Naive thymus-derived CD8-positive, alpha-beta T cell (primary cell): ENCODE measurements around the gene ACAP2. TPM values are rescaled to one million over a fixed set of nuclear protein-coding genes. Genes with fewer than 3 reads are reported as not detected.

ENCODE experiments used
- ATAC-seq, 2 donors: fragments of 150-1000 bp; cut with Tn5 transposase in 1 of 2; sonication (Bioruptor Pico), chemical (Tn5 transposase) in 1 of 2; 1 replicate in 1 of 2; 2 replicates in 1 of 2; pipeline ENCODE4 v1.10.0; 2021; ENCODE audit warnings: mild to moderate bottlenecking in 2 of 2, moderate library complexity in 2 of 2
- POLR2A ChIA-PET: fragments of 350-600 bp; sonication (Branson Sonifier 250); formaldehyde crosslinking; loops from one replicate; lab custom pipeline; 2021; ENCODE audit warnings: antibody characterized with exemption; lab: Charles Lee
- DNase-seq, 10 donors: peaks; one replicate each; pipeline versions ENCODE4 v3.0.0 to v3.0.0-alpha.2; 2020 to 2022
- H3K27ac Mint-ChIP-seq, 10 donors: one replicate each; pipeline ENCODE4 v1.8.0; 2020 to 2022; ENCODE audit warnings: mild to moderate bottlenecking in 10 of 10, mixed read lengths in 10 of 10, moderate library complexity in 4 of 10, inconsistent platforms in 1 of 10
- H3K27me3 Mint-ChIP-seq, 5 donors: one replicate each; pipeline ENCODE4 v1.8.0; 2021 to 2022; ENCODE audit warnings: mixed read lengths in 5 of 5
- H3K36me3 Mint-ChIP-seq, 3 donors: one replicate each; pipeline ENCODE4 v1.8.0; 2020 to 2022; ENCODE audit warnings: mixed read lengths in 3 of 3, mild to moderate bottlenecking in 2 of 3, inconsistent platforms in 1 of 3
- H3K4me1 Mint-ChIP-seq, 4 donors: one replicate each; pipeline ENCODE4 v1.8.0; 2021 to 2022; ENCODE audit warnings: mixed read lengths in 4 of 4
- H3K4me3 Mint-ChIP-seq, 10 donors: one replicate each; pipeline ENCODE4 v1.8.0; 2020 to 2022; ENCODE audit warnings: mild to moderate bottlenecking in 10 of 10, mixed read lengths in 10 of 10, moderate library complexity in 6 of 10, inconsistent platforms in 1 of 10
- H3K9me3 Mint-ChIP-seq, 9 donors: one replicate each; pipeline ENCODE4 v1.8.0; 2020 to 2022; ENCODE audit warnings: mixed read lengths in 9 of 9, mild to moderate bottlenecking in 3 of 9, inconsistent platforms in 1 of 9, moderate library complexity in 1 of 9
- polyA plus RNA-seq, 3 donors: library from polyadenylated mRNA; unstranded; fragments of 300-500 nt; fragmentation: Illumina TruSeq; gene quantifications; one replicate each; pipeline ENCODE4 v1.2.3, GENCODE V29; 2021
- total RNA-seq, 8 experiments: library from RNA in 2 of 8; stranded (reverse) in 2 of 8; gene quantifications; one replicate each; pipeline ENCODE4 v1.2.3 and lab custom pipeline; 2021 to 2026

Gene ACAP2
- total and polyA plus RNA-seq, 5 experiments from 2014 or later = 36.7 to 81.0 (median 49.6) TPM

DNA sequence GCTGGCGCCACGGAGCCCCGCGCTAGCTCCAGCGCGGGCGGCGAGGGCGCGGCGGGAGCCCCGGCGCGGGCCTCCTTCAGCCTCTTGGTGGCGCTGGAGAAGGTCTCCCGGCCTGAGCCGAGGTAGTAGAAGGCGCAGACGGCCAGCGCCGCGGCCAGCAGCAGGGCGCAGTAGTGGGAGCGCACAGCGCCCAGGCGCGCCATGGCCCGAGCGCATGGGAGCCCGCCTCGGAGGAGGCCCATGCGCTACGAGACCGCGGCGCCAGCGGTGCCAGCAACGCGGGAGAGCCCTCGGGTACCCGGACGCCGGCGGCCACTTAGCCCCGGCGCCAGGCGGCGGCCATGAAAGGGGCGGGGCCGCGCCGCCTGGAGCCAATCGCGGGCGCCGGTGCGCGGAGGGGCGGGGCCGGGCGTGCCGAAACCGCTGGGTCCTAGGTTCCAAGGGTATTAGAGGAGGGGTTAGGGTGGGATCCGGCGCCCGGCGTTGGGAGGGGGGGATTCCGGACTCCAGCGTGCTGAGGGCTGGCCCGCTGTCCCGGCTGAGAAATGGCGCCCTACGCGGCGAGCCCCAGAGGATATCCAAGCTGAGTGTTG is 171.9 kb downstream of the ACAP2 start, which contains the start of gene XXYLT1:
TSS of gene XXYLT1 (minus strand) at position 343 of the 593 bp plus-strand sequence. CDS start at position 242, 101 bp downstream.
- POLR2A ChIA-PET = interaction anchor here (0.5 to 3.6 kb wide), 16 partner anchors 10 to 784 kb away, joined by 3 to 30 read pairs (median 8); partner anchors contain the start of genes ACAP2, FAM43A, LSG1 and PPP1R2
- H3K4me1 Mint-ChIP-seq = peaks cover 16 to 34% (median 26%) of the 10 kb centered on the region in 4 donors
- peaks cover 0 to 7% (median 0%) of the 10 kb centered on the region in 3 donors for H3K36me3 Mint-ChIP-seq
- H3K27me3 Mint-ChIP-seq = no peaks in the 10 kb centered on the region
- peak; percentile 84 to 88 for ATAC-seq
- H3K9me3 Mint-ChIP-seq = no peaks in the 10 kb centered on the region
- peak; percentile 78 to 92 (median 89) for DNase-seq
- H3K4me3 Mint-ChIP-seq = peak within 1 kb of the TSS; percentile 79 to 92 (median 90)
- peak within 1 kb of the TSS; percentile 66 to 91 (median 82) for H3K27ac Mint-ChIP-seq

DNA sequence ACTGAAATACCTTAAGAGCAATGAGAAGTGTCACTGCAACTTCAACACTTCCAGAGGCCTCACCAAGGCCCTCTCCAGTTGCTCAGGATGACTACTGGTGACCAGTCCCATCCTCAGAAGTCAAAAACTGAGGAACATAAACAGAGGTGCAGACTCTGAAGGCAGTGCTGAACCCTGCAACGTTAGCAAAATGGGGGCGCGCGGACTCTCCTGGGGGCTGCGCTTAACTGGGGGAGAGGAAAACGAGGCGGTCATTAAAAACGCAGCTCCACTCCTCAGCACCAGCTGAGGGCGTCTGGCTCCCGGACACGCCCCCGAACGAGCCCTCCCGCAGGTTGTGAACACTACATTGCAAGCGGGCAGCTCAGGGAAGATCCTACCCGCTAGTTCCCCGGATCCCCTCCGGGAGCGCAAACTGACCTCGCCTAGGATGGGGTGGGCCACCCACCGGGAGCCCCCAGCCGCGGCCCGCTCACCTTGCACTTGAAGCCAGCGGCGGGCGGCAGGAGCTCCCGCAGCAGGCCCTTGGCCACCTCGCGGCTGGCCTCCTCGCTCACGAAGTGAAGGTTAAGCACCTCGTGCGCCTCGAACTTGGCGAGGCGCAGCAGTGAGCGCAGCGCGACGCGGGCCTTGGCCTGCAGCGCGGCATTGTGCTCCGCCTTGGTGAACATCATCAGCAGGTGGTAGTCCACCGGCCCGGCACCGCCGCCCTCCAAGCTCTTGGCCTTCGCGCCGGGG is 172.6 kb downstream of the ACAP2 start:
- H3K4me3 Mint-ChIP-seq = peak overlapping the region; percentile 77 to 88 (median 84)

DNA sequence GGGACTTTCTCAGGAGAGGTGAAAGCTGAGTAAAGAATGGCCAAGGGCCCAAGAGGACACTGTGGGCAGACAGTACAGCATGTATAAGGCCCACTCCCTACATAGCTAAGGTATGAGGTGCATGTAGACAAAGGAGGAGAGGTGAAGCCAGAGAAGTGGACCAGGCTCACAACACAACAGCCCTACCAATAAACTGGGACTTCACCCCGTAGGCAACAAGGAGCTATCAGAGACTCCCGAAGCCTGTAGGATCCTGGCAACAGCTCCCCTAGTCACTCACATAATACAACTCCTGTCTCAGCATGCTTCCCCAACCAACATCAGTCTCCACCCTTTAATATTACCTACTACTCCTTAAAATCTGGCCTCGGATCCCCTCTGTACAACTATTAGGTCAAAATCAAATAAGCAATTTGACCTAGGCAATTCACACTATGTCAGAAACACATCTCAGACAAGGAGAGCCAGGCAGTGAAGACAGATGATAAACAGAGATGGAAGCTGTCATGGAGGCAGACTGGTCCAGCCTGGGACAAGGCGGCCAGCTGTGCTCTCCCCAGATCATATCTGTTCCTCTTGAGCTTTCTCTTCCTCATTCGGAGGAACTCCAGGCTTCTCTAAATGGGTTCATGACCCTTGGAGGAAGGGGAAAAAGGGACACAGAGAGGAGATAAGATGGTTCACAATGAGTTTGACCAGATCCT is 173.3 kb downstream of the ACAP2 start:
- no peaks in the 10 kb centered on the region for H3K9me3 Mint-ChIP-seq
- peaks cover 16 to 34% (median 30%) of the 10 kb centered on the region in 4 donors for H3K4me1 Mint-ChIP-seq
- ATAC-seq = no peak
- H3K27me3 Mint-ChIP-seq = no peaks in the 10 kb centered on the region
- peak overlapping the region in 8 of 10 donors; percentile 13 to 83 (median 64) for H3K27ac Mint-ChIP-seq
- peak overlapping the region; percentile 77 to 88 (median 84) for H3K4me3 Mint-ChIP-seq
- H3K36me3 Mint-ChIP-seq = peaks cover 0 to 20% (median 5%) of the 10 kb centered on the region in 3 donors
- no peak for DNase-seq
- POLR2A ChIA-PET = interaction anchor here (0.6 to 3.6 kb wide), 10 partner anchors 8 to 598 kb away, joined by 3 to 30 read pairs (median 13); partner anchors contain the start of genes ACAP2, FAM43A, LSG1 and PPP1R2

More for the DNA sequence above, 172.6 kb downstream of the ACAP2 start:
- Mint-ChIP-seq H3K36me3 (peaks cover 0 to 14% (median 4%) of the 10 kb centered on the region in 3 donors), H3K27me3 (no peaks in the 10 kb centered on the region), H3K27ac (peak overlapping the region in 9 of 10 donors; percentile 31 to 85 (median 77)), H3K4me1 (peaks cover 16 to 34% (median 29%) of the 10 kb centered on the region in 4 donors), H3K9me3 (no peaks in the 10 kb centered on the region)
- peak in 1 of 2 donors; percentile 12 for ATAC-seq
- DNase-seq = peak in 3 of 10 donors; percentile 28 to 36 (median 29)
- POLR2A ChIA-PET = interaction anchor here (0.5 to 3.6 kb wide), 16 partner anchors 9 to 598 kb away, joined by 3 to 30 read pairs (median 8); partner anchors contain the start of genes ACAP2, FAM43A, LSG1 and PPP1R2

DNA sequence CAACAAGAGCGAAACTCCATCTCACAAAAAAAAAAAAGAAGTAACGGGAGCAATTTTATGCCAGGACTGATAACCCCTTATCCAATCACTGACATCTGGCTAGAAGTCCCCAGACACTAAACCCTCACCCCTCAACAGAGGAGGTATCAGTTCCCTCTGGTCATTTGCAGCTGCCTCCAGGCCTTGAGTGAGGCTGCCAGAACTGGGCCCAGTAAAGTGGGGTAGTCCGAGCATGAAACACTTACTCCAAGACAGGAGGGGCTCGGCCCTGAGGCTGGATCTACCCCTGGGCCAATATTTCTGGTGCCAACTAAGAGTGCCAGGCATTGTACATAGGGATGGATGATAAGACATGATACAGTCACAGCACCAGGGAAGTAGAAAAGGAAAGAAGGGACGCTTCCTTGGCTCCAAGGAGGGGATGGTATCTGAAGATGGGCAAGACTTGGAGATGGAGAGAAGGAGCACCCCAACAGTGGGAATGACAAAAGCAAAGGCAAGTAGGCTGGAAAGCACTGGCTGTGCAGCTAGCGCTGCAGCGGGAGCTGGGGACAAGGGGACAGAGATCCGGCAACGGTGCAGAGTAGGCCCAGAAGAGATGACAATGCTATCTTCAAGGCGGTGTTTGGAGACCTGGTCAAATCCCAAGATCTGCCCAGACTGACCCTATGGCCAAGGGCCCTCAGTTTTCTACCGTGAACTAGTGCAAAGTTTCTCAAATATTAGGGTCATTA is 174.1 kb downstream of the ACAP2 start:
- POLR2A ChIA-PET = interaction anchor here (3.0 to 3.6 kb wide), 4 partner anchors 8 to 597 kb away, joined by 21 to 30 read pairs (median 24); partner anchors contain the start of genes FAM43A, LSG1 and PPP1R2
- Mint-ChIP-seq H3K9me3 (no peaks in the 10 kb centered on the region), H3K27me3 (no peaks in the 10 kb centered on the region), H3K4me1 (peaks cover 16 to 34% (median 33%) of the 10 kb centered on the region in 4 donors), H3K36me3 (peaks cover 0 to 20% (median 5%) of the 10 kb centered on the region in 3 donors), H3K4me3 (peak overlapping the region in 9 of 10 donors; percentile 3 to 87 (median 56)), H3K27ac (peak overlapping the region in 3 of 10 donors; percentile 37 to 63 (median 49))
- ATAC-seq (no peak), DNase-seq (no peak)

DNA sequence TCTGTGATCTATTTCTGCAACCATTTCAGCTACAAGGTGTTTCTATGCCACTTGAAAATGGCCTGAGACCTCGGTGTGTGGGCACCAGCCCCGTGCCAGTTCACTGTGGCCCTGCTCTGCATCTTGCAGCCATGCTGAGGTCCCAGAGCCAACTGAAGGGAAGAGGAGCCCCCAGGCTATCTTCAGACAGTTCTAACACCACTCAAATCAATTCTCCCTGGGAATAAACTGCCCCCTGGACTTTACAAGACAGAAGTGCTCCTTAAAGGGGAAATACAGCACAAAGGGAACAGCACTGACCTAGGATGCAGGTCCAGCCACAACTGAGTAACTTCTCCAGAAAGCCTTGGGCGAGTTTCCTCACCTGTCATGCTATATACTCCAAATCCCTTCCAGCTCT is 175.7 kb downstream of the ACAP2 start:
- Mint-ChIP-seq H3K27ac (no peak overlapping the region), H3K27me3 (no peaks in the 10 kb centered on the region), H3K9me3 (no peaks in the 10 kb centered on the region), H3K36me3 (peaks cover 0 to 20% (median 5%) of the 10 kb centered on the region in 3 donors), H3K4me3 (no peak overlapping the region), H3K4me1 (peaks cover 15 to 34% (median 33%) of the 10 kb centered on the region in 4 donors)
- no peak for DNase-seq
- ATAC-seq = no peak
- POLR2A ChIA-PET = no interaction called here

DNA sequence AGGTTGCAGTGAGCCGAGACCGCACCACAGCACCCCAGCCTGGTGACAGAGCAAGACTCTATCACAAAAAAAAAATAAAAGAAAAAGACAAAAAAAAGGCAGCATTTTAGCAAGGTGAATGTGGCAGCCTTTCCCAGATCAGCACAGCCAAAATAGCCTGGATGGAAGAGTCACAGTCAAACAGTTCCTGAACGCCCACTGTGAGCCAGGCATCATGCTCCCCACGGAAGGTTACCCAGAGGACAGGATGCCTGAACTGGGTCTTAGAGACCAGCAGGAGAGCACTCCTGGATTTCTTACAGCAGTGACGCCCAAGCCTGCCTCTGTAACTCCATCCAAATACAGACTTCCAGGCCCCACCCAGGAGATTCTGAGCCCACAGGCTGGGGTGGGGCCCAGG is 176.4 kb downstream of the ACAP2 start:
- Mint-ChIP-seq H3K36me3 (peaks cover 0 to 20% (median 5%) of the 10 kb centered on the region in 3 donors), H3K27me3 (no peaks in the 10 kb centered on the region), H3K4me3 (no peak overlapping the region), H3K27ac (no peak overlapping the region), H3K9me3 (no peaks in the 10 kb centered on the region), H3K4me1 (peaks cover 13 to 31% (median 28%) of the 10 kb centered on the region in 4 donors)
- ATAC-seq (no peak), DNase-seq (no peak)
- POLR2A ChIA-PET = no interaction called here

DNA sequence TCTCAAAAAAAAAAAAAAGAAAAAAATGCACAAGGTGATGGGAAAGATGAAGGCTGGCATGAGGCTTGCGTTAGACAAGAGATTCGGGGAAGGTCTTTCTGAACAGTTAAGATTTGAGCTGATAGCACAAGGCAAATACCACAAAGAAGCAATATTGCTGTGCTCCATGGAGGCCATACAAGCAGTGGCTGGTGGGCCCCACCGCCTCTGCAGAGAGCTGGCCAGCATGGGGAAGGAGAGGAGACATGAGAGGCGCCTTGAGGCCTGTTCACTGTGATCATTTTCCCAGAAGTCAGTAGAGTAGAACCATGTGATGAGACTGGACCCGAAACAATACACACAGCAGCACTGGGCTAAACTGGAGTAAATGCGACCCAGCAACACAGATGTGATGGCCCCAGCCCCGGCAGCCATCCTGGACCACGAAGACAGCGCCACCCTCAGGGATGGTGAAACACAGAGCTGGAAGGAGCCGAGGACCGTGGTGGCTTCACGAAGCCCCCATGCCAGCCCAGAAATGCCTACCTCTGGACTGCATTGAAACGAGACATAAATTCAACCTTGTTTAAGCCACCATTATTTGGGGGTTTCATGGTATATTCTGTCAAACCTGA is 177.3 kb downstream of the ACAP2 start:
- ATAC-seq (no peak), DNase-seq (no peak)
- Mint-ChIP-seq H3K4me3 (no peak overlapping the region), H3K4me1 (peaks cover 13 to 40% (median 37%) of the 10 kb centered on the region in 4 donors), H3K27ac (peak overlapping the region in 1 of 10 donors; percentile 5), H3K36me3 (peaks cover 0 to 20% (median 5%) of the 10 kb centered on the region in 3 donors), H3K9me3 (no peaks in the 10 kb centered on the region), H3K27me3 (no peaks in the 10 kb centered on the region)
- POLR2A ChIA-PET = interaction anchor here (0.7 to 1.0 kb wide), 2 partner anchors 582 to 593 kb away, joined by 3 read pairs; no protein-coding TSS in a partner anchor

DNA sequence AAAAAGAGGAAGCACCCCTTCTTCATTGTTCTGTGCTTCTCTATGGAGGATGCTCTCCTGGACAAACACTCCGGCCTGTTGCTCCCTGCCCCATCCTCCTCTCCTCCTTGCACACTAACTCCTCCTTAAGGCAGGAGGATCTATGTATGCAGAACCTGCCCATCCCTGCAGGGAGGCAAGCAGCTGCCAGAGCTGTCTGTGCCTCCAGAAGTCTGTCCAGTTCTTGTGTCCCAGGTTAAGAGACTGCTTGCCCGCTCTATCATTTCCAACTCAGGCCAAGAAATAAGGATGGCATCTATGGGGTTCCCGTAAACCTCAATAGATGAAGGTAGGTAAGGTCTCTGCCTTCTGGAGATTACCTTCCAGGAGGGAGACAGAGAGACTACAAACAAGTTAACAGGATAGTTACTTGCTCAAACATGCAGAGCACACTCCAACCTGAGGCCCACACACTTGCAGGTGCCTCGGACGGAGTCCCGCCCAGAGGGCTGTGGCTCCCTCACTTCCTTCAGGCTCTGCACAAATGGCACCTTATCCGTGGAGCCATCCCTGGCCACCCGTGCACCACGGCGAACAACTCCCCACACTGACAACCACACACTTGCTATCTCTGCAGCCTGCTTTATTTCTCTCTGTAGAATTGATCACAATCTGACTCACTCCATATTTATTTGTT is 178.8 kb downstream of the ACAP2 start:
- H3K4me1 Mint-ChIP-seq = peaks cover 8 to 30% (median 28%) of the 10 kb centered on the region in 4 donors
- H3K27me3 Mint-ChIP-seq = no peaks in the 10 kb centered on the region
- no peaks in the 10 kb centered on the region for H3K9me3 Mint-ChIP-seq
- ATAC-seq (no peak), DNase-seq (no peak)
- peak overlapping the region in 1 of 10 donors; percentile 24 for H3K27ac Mint-ChIP-seq
- POLR2A ChIA-PET = interaction anchor here (0.7 to 1.0 kb wide), 2 partner anchors 333 to 581 kb away, joined by 3 read pairs; no protein-coding TSS in a partner anchor
- H3K4me3 Mint-ChIP-seq = peak overlapping the region in 1 of 10 donors; percentile 2
- H3K36me3 Mint-ChIP-seq = peaks cover 0 to 20% (median 5%) of the 10 kb centered on the region in 3 donors

DNA sequence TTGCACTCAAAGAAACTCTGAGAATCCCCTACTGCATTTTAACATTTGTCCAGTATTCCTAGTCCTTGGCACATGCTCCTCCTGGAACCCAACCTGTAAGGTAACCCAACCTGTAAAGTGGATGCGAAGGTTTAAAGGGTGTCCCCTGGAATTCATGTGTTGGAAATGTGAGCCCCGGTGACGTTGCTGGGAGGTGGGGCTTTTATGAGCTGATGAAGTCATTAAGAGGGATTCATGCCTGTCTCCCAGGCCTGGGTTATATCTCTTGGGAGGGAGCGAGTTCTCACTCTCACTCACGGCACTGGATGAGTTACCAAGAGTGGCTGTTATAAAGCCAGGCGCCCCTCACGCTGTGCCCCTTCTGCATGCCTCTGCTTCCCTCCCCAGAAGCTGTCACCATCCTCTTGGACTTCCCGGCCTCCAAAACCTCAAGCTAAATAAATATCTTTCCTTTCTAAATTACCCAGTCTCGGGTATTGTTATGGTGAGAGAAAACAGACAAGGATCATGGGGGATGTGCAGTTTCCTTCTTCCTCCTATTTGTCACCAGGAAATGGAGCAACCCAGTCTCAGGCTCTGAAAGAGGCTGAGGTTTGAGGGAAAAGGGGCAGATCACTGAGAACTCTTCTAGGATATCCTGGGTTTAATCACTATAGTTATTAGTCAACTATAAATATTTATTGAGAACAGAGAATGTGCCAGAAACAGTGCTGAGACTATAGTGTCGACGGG is 179.5 kb downstream of the ACAP2 start:
- Mint-ChIP-seq H3K9me3 (no peaks in the 10 kb centered on the region), H3K36me3 (peaks cover 0 to 20% (median 5%) of the 10 kb centered on the region in 3 donors), H3K4me3 (peak overlapping the region in 1 of 10 donors; percentile 6), H3K27ac (no peak overlapping the region), H3K4me1 (peaks cover 7 to 33% (median 29%) of the 10 kb centered on the region in 4 donors), H3K27me3 (no peaks in the 10 kb centered on the region)
- POLR2A ChIA-PET = interaction anchor here (0.7 to 3.5 kb wide), 2 partner anchors 120 to 591 kb away, joined by 3 to 19 read pairs; partner anchors contain the start of gene LSG1
- DNase-seq = no peak
- no peak for ATAC-seq

DNA sequence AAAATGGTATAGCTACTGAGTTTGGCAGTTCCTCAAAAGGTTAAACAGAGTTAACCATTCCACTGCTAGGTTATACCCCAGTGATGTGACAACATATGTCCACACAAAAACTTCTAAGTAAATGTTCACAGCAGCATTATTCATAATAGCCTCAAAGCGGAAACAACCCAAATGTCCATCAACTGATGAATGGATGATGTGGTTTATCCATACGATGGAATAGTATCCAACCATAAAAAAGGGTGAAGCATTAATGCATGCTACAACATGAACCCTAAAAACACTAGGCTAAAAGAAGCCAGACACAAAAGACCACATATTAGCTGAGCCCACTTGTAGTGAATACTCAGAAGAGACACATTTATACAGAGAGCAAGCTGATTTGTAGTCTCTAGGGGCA is 180.9 kb downstream of the ACAP2 start:
- Mint-ChIP-seq H3K4me3 (no peak overlapping the region), H3K9me3 (no peaks in the 10 kb centered on the region), H3K27me3 (no peaks in the 10 kb centered on the region), H3K27ac (no peak overlapping the region), H3K36me3 (peaks cover 0 to 15% (median 5%) of the 10 kb centered on the region in 3 donors), H3K4me1 (peaks cover 14 to 40% (median 33%) of the 10 kb centered on the region in 4 donors)
- POLR2A ChIA-PET = interaction anchor here (3.0 to 3.5 kb wide), 2 partner anchors 8 to 589 kb away, joined by 19 to 21 read pairs; partner anchors contain the start of genes LSG1 and XXYLT1
- DNase-seq (no peak), ATAC-seq (no peak)
